GM13977 (cell line): ENCODE results near the gene ADCY1.

ENCODE experiments used
- DNase-seq: peaks from one replicate; pipeline ENCODE4 v3.0.0; 2012; ENCODE audit warnings: low spot score
- CTCF ChIP-seq: IDR thresholded peaks from 2 replicates; pipeline ENCODE4 v1.5.1; 2012; ENCODE audit warnings: mild to moderate bottlenecking, control low read depth; ENCODE audit not compliant: insufficient read depth; ENCODE audit errors: extremely low read depth, missing control alignments
- in situ Hi-C: fragments of 300-500 bp; cut with MboI; formaldehyde crosslinking; loops from one replicate; pipeline ENCODE4 v1.12.0; 2022; ENCODE audit warnings: low sequenced_read_pairs, low pct_unique_long_range_greater_than_20kb, mixed read lengths, inconsistent platforms; ENCODE audit not compliant: unreplicated experiment

The ADCY1 gene

GRCh38 chr7:45697576-45698136, 123.5 kb downstream of the ADCY1 start:
- TF ChIP-seq CTCF, result no peak
- in situ Hi-C loops, result no loop called here

GRCh38 chr7:45698303-45699014, 124.3 kb downstream of the ADCY1 start:
- DNase-seq, result no peak
- in situ Hi-C loops, result no loop called here
- TF ChIP-seq CTCF, result no peak

More at GRCh38 chr7:45697576-45698136, 123.5 kb downstream of the ADCY1 start:
- DNase-seq, result no peak

- no peak for DNase-seq
- in situ Hi-C loops, result no loop called here
Observed at GRCh38 chr7:45699015-45699309, 124.8 kb downstream of the ADCY1 start.

GRCh38 chr7:45699726-45700390, 125.7 kb downstream of the ADCY1 start:
- no peak for TF ChIP-seq CTCF
- in situ Hi-C loops, result no loop called here
- DNase-seq, result no peak

More at GRCh38 chr7:45699015-45699309, 124.8 kb downstream of the ADCY1 start:
- TF ChIP-seq CTCF, result no peak

GRCh38 chr7:45700556-45700955, 126.4 kb downstream of the ADCY1 start:
- TF ChIP-seq CTCF, result no peak
- DNase-seq, result no peak
- in situ Hi-C loops, result no loop called here

- in situ Hi-C loops, result no loop called here
- no peak for DNase-seq
- no peak for TF ChIP-seq CTCF
Observed at GRCh38 chr7:45701701-45702510, 127.7 kb downstream of the ADCY1 start.
